SK-N-SH treated with all-trans-retinoic acid at 6 μM for 48 hours (cell line): ENCODE results near the gene PKNOX2.

Source experiments
- ATAC-seq: fragments of 200-7000 bp; cut with Tn5 transposase; 3 replicates; pipeline ENCODE4 v1.9.1; 2020; ENCODE audit warnings: mild to moderate bottlenecking, moderate library complexity
- ARNTL ChIP-seq: fragments of 450-650 bp; formaldehyde crosslinking; IDR thresholded peaks from 2 replicates; pipeline ENCODE4 v1.5.0; 2020; ENCODE audit warnings: low read depth, mild to moderate bottlenecking, moderate library complexity, borderline replicate concordance
- BACH2 ChIP-seq: fragments of 250-450 bp; sonication (Bioruptor Pico); IDR thresholded peaks from 2 replicates; pipeline ENCODE4 v1.9.0; 2021; ENCODE audit warnings: mild to moderate bottlenecking, borderline replicate concordance
- CREB5 ChIP-seq: fragments of 250-450 bp; sonication (Bioruptor Pico); IDR thresholded peaks from 2 replicates; pipeline ENCODE4 v1.5.1; 2020; ENCODE audit warnings: low read depth, mild to moderate bottlenecking, moderate library complexity
- CSDC2 ChIP-seq: fragments of 250-450 bp; sonication (Bioruptor Pico); IDR thresholded peaks from 2 replicates; pipeline ENCODE4 v1.5.0; 2020; ENCODE audit warnings: mild to moderate bottlenecking, moderate library complexity
- CSRNP3 ChIP-seq: fragments of 250-450 bp; sonication (Bioruptor Pico); IDR thresholded peaks from 2 replicates; pipeline ENCODE4 v1.5.1; 2021; ENCODE audit warnings: mild to moderate bottlenecking, moderate library complexity
- ESRRG ChIP-seq: fragments of 250-450 bp; sonication (Bioruptor Pico); IDR thresholded peaks from 2 replicates; pipeline ENCODE4 v1.6.1; 2021; ENCODE audit warnings: mild to moderate bottlenecking
- ISL1 ChIP-seq: fragments of 250-450 bp; sonication (Bioruptor Pico); IDR thresholded peaks from 2 replicates; pipeline ENCODE4 v2.1.2; 2022; ENCODE audit warnings: mild to moderate bottlenecking, moderate library complexity
- OSR1 ChIP-seq: fragments of 250-450 bp; sonication (Bioruptor Pico); IDR thresholded peaks from 2 replicates; pipeline ENCODE4 v1.8.0; 2022; ENCODE audit warnings: moderate library complexity, mild to moderate bottlenecking, inconsistent platforms
- PATZ1 ChIP-seq: fragments of 250-450 bp; sonication (Bioruptor Pico); IDR thresholded peaks from 2 replicates; pipeline ENCODE4 v1.8.0; 2020; ENCODE audit warnings: mild to moderate bottlenecking, moderate library complexity, borderline replicate concordance
- POU6F1 ChIP-seq: fragments of 250-450 bp; sonication (Bioruptor Pico); IDR thresholded peaks from 2 replicates; pipeline ENCODE4 v1.8.0; 2021; ENCODE audit warnings: low read depth, mild to moderate bottlenecking, moderate library complexity, borderline replicate concordance
- PPARA ChIP-seq: fragments of 250-450 bp; sonication (Bioruptor Pico); IDR thresholded peaks from 2 replicates; pipeline ENCODE4 v1.5.0; 2020; ENCODE audit warnings: mild to moderate bottlenecking, borderline replicate concordance
- RARB ChIP-seq: fragments of 250-450 bp; sonication (Bioruptor Pico); IDR thresholded peaks from 2 replicates; pipeline ENCODE4 v1.8.0; 2021; ENCODE audit warnings: mild to moderate bottlenecking, moderate library complexity
- TCF4 ChIP-seq: fragments of 250-450 bp; sonication (Bioruptor Pico); IDR thresholded peaks from 2 replicates; pipeline ENCODE4 v1.8.0; 2021; ENCODE audit warnings: mild to moderate bottlenecking, moderate library complexity, borderline replicate concordance
- TOX ChIP-seq: fragments of 250-450 bp; sonication (Bioruptor Pico); IDR thresholded peaks from 2 replicates; pipeline ENCODE4 v1.8.0; 2021; ENCODE audit warnings: mild to moderate bottlenecking, moderate library complexity, borderline replicate concordance
- TSHZ2 ChIP-seq: fragments of 250-450 bp; sonication (Bioruptor Pico); IDR thresholded peaks from 2 replicates; pipeline ENCODE4 v1.5.0; 2020; ENCODE audit warnings: mild to moderate bottlenecking, moderate library complexity
- ZC3H10 ChIP-seq: fragments of 250-450 bp; sonication (Bioruptor Pico); IDR thresholded peaks from 2 replicates; pipeline ENCODE4 v1.5.1; 2021; ENCODE audit warnings: mild to moderate bottlenecking, moderate library complexity
- ZFP3 ChIP-seq: fragments of 250-450 bp; sonication (Bioruptor Pico); IDR thresholded peaks from 2 replicates; pipeline ENCODE4 v1.5.0; 2020; ENCODE audit warnings: mild to moderate bottlenecking, moderate library complexity
- ZFP30 ChIP-seq: fragments of 450-650 bp; formaldehyde crosslinking; IDR thresholded peaks from 2 replicates; pipeline ENCODE4 v1.5.0; 2022; ENCODE audit warnings: mild to moderate bottlenecking, moderate library complexity
- ZNF565 ChIP-seq: fragments of 450-650 bp; formaldehyde crosslinking; conservative IDR thresholded peaks from 2 replicates; pipeline ENCODE4 v1.5.0; 2020; ENCODE audit warnings: low read depth, mild to moderate bottlenecking, moderate library complexity
- ZNF70 ChIP-seq: fragments of 450-650 bp; formaldehyde crosslinking; IDR thresholded peaks from 2 replicates; pipeline ENCODE4 v1.5.0; 2020; ENCODE audit warnings: mild to moderate bottlenecking, moderate library complexity
- ZNF8 ChIP-seq: fragments of 450-650 bp; formaldehyde crosslinking; IDR thresholded peaks from 2 replicates; pipeline ENCODE4 v1.5.0; 2020; ENCODE audit warnings: mild to moderate bottlenecking, moderate library complexity

PKNOX2 gene

GRCh38 chr11:125325196-125325595, 160.6 kb downstream of the PKNOX2 start:
- no peak for TF ChIP-seq POU6F1 (CRISPR knock-in tag)
- no peak for TF ChIP-seq BACH2 (CRISPR knock-in tag)
- TF ChIP-seq TSHZ2 (CRISPR knock-in tag): no peak
- TF ChIP-seq RARB (CRISPR knock-in tag): no peak
- TF ChIP-seq PPARA (CRISPR knock-in tag): no peak
- TF ChIP-seq CSDC2 (CRISPR knock-in tag): no peak
- TF ChIP-seq ZC3H10 (CRISPR knock-in tag): no peak
- no peak for TF ChIP-seq OSR1 (CRISPR knock-in tag)
- TF ChIP-seq TCF4: no peak
- no peak for TF ChIP-seq CREB5
- no peak for TF ChIP-seq ARNTL
- no peak for TF ChIP-seq ZNF565
- TF ChIP-seq PATZ1 (CRISPR knock-in tag): no peak
- ATAC-seq: no peak

GRCh38 chr11:125326126-125326525, 161.6 kb downstream of the PKNOX2 start:
- TF ChIP-seq PPARA (CRISPR knock-in tag) (no peak), TCF4 (no peak), ZC3H10 (CRISPR knock-in tag) (no peak), ZNF565 (no peak), TOX (no peak), CSRNP3 (no peak), PATZ1 (CRISPR knock-in tag) (no peak), CREB5 (no peak), ZNF8 (CRISPR knock-in tag) (no peak), ARNTL (no peak), ZFP30 (CRISPR knock-in tag) (no peak), ESRRG (CRISPR knock-in tag) (no peak), ISL1 (CRISPR knock-in tag) (no peak), BACH2 (CRISPR knock-in tag) (no peak), ZFP3 (no peak), OSR1 (CRISPR knock-in tag) (no peak), ZNF70 (CRISPR knock-in tag) (no peak)
- TF ChIP-seq, all 23 proteins: peak for 0
- no peak for ATAC-seq
